HepG2 (cell line): ENCODE data around the gene TANGO6. TPM values are rescaled to one million over a fixed set of nuclear protein-coding genes. Genes with fewer than 3 reads are reported as not detected.

ENCODE experiments used
- ATAC-seq: fragments of 200-7000 bp; cut with Tn5 transposase; 3 replicates; pipeline ENCODE4 v1.9.1; 2020; ENCODE audit warnings: mild to moderate bottlenecking, moderate library complexity
- BruUV-seq: library from RNA; stranded (reverse); fragments of 400-500 nt; replicated peaks from 2 replicates; lab custom pipeline; 2021; lab: Mats Ljungman, UMichigan
- CTCF ChIA-PET: fragments of 300-600 bp; formaldehyde crosslinking; extraction: SDS; loops from one replicate; lab custom pipeline; 2021; ENCODE audit warnings: low total read pairs, inconsistent platforms, low intra/inter-chr PET ratio; lab: Yijun Ruan, JAX
- POLR2A ChIA-PET: fragments of 350-600 bp; sonication (Branson Sonifier 250); formaldehyde crosslinking; loops from one replicate; lab custom pipeline; 2020; ENCODE audit warnings: antibody characterized with exemption, inconsistent platforms; lab: Yijun Ruan, JAX
- DNase-seq: peaks from one replicate; pipeline ENCODE4 v3.0.0-alpha.2; 2015; ENCODE audit warnings: low spot score
- FAIRE-seq: peaks from 3 replicates; lab custom pipeline; 2011; peaks lifted over from hg19 to GRCh38; lab: Jason Lieb, UNC
- H2AFZ ChIP-seq: one replicate; pipeline ENCODE4 v1.6.1; 2011; ENCODE audit warnings: low read length, inconsistent platforms
- H3K27ac ChIP-seq: fragments of 300-600 bp; 3 replicates; pipeline ENCODE4 v1.8.0; 2011; ENCODE audit warnings: mixed run types, mild to moderate bottlenecking, mixed read lengths, low read length, inconsistent platforms; ENCODE audit not compliant: insufficient read depth; ENCODE audit errors: extremely low read length
- H3K27me3 ChIP-seq, 2 experiments: fragments of 200-600 bp in 1 of 2; 2 replicates in 1 of 2; 3 replicates in 1 of 2; pipeline versions ENCODE4 v1.6.0 to v1.8.0; 2011; ENCODE audit warnings: low read length in 2 of 2, mild to moderate bottlenecking in 2 of 2, moderate library complexity in 2 of 2, inconsistent platforms in 1 of 2; ENCODE audit not compliant: insufficient read depth in 2 of 2, control insufficient read depth in 1 of 2
- H3K36me3 ChIP-seq, 2 experiments: fragments of 200-600 bp in 1 of 2; replicated peaks in 1 of 2; 2 replicates in 1 of 2; 3 replicates in 1 of 2; pipeline versions ENCODE4 v1.5.1 to v1.8.0; 2011; ENCODE audit warnings: low read length in 2 of 2, inconsistent platforms in 1 of 2; ENCODE audit not compliant: insufficient read depth in 2 of 2, control insufficient read depth in 1 of 2
- H3K4me1 ChIP-seq: 2 replicates; pipeline ENCODE4 v1.5.1; 2012; ENCODE audit warnings: low read length, inconsistent platforms; ENCODE audit not compliant: insufficient read depth
- H3K4me2 ChIP-seq: 2 replicates; pipeline ENCODE4 v1.6.0; 2011; ENCODE audit warnings: low read depth, low read length, inconsistent platforms
- H3K4me3 ChIP-seq, 3 experiments: fragments of 200-600 bp in 1 of 3; sonication (generic), shearing (Covaris generic) in 1 of 3; replicated peaks in 1 of 3; 2 replicates each; pipeline ENCODE4 v1.5.1; 2011 to 2016; ENCODE audit warnings: low read length in 3 of 3, inconsistent platforms in 2 of 3, low read depth in 2 of 3, mild to moderate bottlenecking in 2 of 3, control low read depth in 1 of 3, mixed read lengths in 1 of 3; ENCODE audit not compliant: insufficient read depth in 1 of 3
- H3K79me2 ChIP-seq: one replicate; pipeline ENCODE4 v1.6.1; 2011; ENCODE audit warnings: low read length, inconsistent platforms; ENCODE audit not compliant: insufficient read depth
- H3K9ac ChIP-seq: 2 replicates; pipeline ENCODE4 v1.6.0; 2011; ENCODE audit warnings: mild to moderate bottlenecking, low read depth, low read length, inconsistent platforms; ENCODE audit not compliant: insufficient read depth
- H3K9me3 ChIP-seq: 2 replicates; pipeline ENCODE4 v1.5.1; 2012; ENCODE audit warnings: mild to moderate bottlenecking, low read length
- H4K20me1 ChIP-seq: 2 replicates; pipeline ENCODE4 v1.6.0; 2011; ENCODE audit warnings: inconsistent platforms, mild to moderate bottlenecking, low read length, moderate library complexity; ENCODE audit not compliant: insufficient read depth
- BRCA1 ChIP-seq: sonication (generic); formaldehyde crosslinking; IDR thresholded peaks from 2 replicates; pipeline ENCODE4 v1.4.0; 2020; ENCODE audit warnings: missing genetic modification reagents
- FLYWCH1 ChIP-seq: sonication (generic); formaldehyde crosslinking; IDR thresholded peaks from 2 replicates; pipeline ENCODE4 v1.8.1; 2023; ENCODE audit warnings: mild to moderate bottlenecking, missing genetic modification reagents
- HDAC1 ChIP-seq: sonication (generic); formaldehyde crosslinking; IDR thresholded peaks from 2 replicates; pipeline ENCODE4 v1.5.1; 2020; ENCODE audit warnings: mild to moderate bottlenecking, missing genetic modification reagents
- HNRNPL ChIP-seq: fragments of 200-400 bp; formaldehyde crosslinking; IDR thresholded peaks from 2 replicates; pipeline ENCODE4 v1.6.1; 2017; ENCODE audit warnings: mild to moderate bottlenecking, low read depth, low read length
- HOXA7 ChIP-seq: sonication (generic); formaldehyde crosslinking; IDR thresholded peaks from 2 replicates; pipeline ENCODE4 v1.8.1; 2022; ENCODE audit warnings: mild to moderate bottlenecking, missing genetic modification reagents, moderate library complexity
- HOXD1 ChIP-seq: sonication (generic); formaldehyde crosslinking; IDR thresholded peaks from 2 replicates; pipeline ENCODE4 v1.5.0; 2020; ENCODE audit warnings: missing genetic modification reagents
- MAFF ChIP-seq: IDR thresholded peaks from 2 replicates; pipeline ENCODE4 v1.6.1; 2011; ENCODE audit warnings: low read depth, low read length, improper control_type of control experiment
- MAFK ChIP-seq, 2 experiments: IDR thresholded peaks in 1 of 2; conservative IDR thresholded peaks in 1 of 2; 2 replicates each; pipeline ENCODE4 v1.6.1; 2011; ENCODE audit warnings: improper control_type of control experiment in 2 of 2, low read length in 2 of 2
- MATR3 ChIP-seq: sonication (generic); formaldehyde crosslinking; IDR thresholded peaks from 2 replicates; pipeline ENCODE4 v1.4.0; 2020; ENCODE audit warnings: missing genetic modification reagents
- NFATC3 ChIP-seq: sonication (generic); formaldehyde crosslinking; IDR thresholded peaks from 2 replicates; pipeline ENCODE4 v1.5.1; 2020; ENCODE audit warnings: mild to moderate bottlenecking, missing genetic modification reagents
- ZNF260 ChIP-seq: sonication (generic); formaldehyde crosslinking; IDR thresholded peaks from 2 replicates; pipeline ENCODE4 v1.4.0; 2020; ENCODE audit warnings: missing genetic modification reagents, low read depth, mild to moderate bottlenecking, borderline replicate concordance
- ZNF367 ChIP-seq: sonication (generic); formaldehyde crosslinking; IDR thresholded peaks from 2 replicates; pipeline ENCODE4 v1.4.0; 2020; ENCODE audit warnings: missing genetic modification reagents, borderline replicate concordance
- ZNF432 ChIP-seq: sonication (generic); formaldehyde crosslinking; IDR thresholded peaks from 2 replicates; pipeline ENCODE4 v1.5.0; 2020; ENCODE audit warnings: missing genetic modification reagents, mild to moderate bottlenecking, borderline replicate concordance
- ZNF629 ChIP-seq: sonication (generic); formaldehyde crosslinking; conservative IDR thresholded peaks from 2 replicates; pipeline ENCODE4 v1.5.0; 2020; ENCODE audit warnings: missing genetic modification reagents
- ZNF850 ChIP-seq: sonication (generic); formaldehyde crosslinking; conservative IDR thresholded peaks from 2 replicates; pipeline ENCODE4 v1.9.0; 2021; ENCODE audit warnings: mild to moderate bottlenecking, missing genetic modification reagents
- WGBS: methylation state at CpG from one replicate; pipeline ENCODE4 v1.1.6; 2017; ENCODE audit warnings: low lambda C conversion rate; 5-methylcytosine and 5-hydroxymethylcytosine counted together
- in situ Hi-C: cut with HindIII; loops from 2 replicates; pipeline ENCODE4 v1.10.0; 2017; ENCODE audit warnings: low pct_unique_long_range_greater_than_20kb; ENCODE audit not compliant: extremely low pct_ligation_motif_present
- intact Hi-C: fragments of 100-400 bp; cut with micrococcal nuclease; formaldehyde crosslinking; loops from one replicate; pipeline ENCODE4 v1.10.0; 2022; ENCODE audit not compliant: unreplicated experiment
- polyA plus RNA-seq, 8 experiments: library from polyadenylated mRNA; depleted of rRNA in 3 of 8; stranded (reverse) in 7 of 8; unstranded in 1 of 8; fragments of >200 nt; fragmentation: Illumina TruSeq in 4 of 8; extraction: Trizol in 4 of 8; gene quantifications; 2 replicates each; pipeline versions ENCODE4 v1.2.1 to v1.2.3, GENCODE V29; 2011 to 2016; ENCODE audit warnings: low read depth in 4 of 8, missing spikeins in 1 of 8, mixed read lengths in 1 of 8; ENCODE audit not compliant: insufficient read depth in 1 of 8
- total RNA-seq, 5 experiments: library from RNA; depleted of rRNA; stranded (reverse); fragments of >200 nt; fragmentation: Illumina TruSeq; extraction: Trizol; gene quantifications; 2 replicates each; pipeline ENCODE4 v1.2.3, GENCODE V29; 2016; ENCODE audit warnings: low read depth in 1 of 5

TANGO6 gene
- total and polyA plus RNA-seq, 2 of the 13 experiments (the other 11 are each of a cell fraction or from before 2014, with no cell fraction given), result 7.2 to 13.3 TPM

GRCh38 chr16:68943961-68944360 is 100.6 kb downstream of the TANGO6 start (continued):
- no peak for TF ChIP-seq ZNF260 (CRISPR knock-in tag)
- no peak for TF ChIP-seq ZNF850
- TF ChIP-seq ZNF367 (CRISPR knock-in tag), result no peak
- TF ChIP-seq MATR3 (CRISPR knock-in tag), result no peak
- TF ChIP-seq NFATC3 (CRISPR knock-in tag), result no peak
- no peak for TF ChIP-seq HOXA7 (CRISPR knock-in tag)
- TF ChIP-seq BRCA1 (CRISPR knock-in tag), result no peak
- TF ChIP-seq HNRNPL, result no peak
- TF ChIP-seq ZNF432 (CRISPR knock-in tag), result no peak
- TF ChIP-seq FLYWCH1, result no peak

- in situ Hi-C loops (no loop called here), intact Hi-C loops (no loop called here)
- Histone ChIP-seq H3K4me2 (no peak overlapping the region), H3K9me3 (peaks cover 13% of the 10 kb centered on the region), H3K4me1 (no peaks in the 10 kb centered on the region), H3K27me3 (no peaks in the 10 kb centered on the region), H3K4me3 (no peak overlapping the region), H3K36me3 (no peaks in the 10 kb centered on the region; a peak in 1 of 5 replicates), H3K79me2 (no peaks in the 10 kb centered on the region), H3K27ac (no peak overlapping the region), H2AFZ (no peak overlapping the region), H3K9ac (no peak overlapping the region), H4K20me1 (no peaks in the 10 kb centered on the region)
- FAIRE-seq (no peak), ATAC-seq (no peak), DNase-seq (no peak)
- WGBS, result 88% methylated on average over 1 of the region's 1 CpG
- ChIA-PET CTCF (no interaction called here), POLR2A (no interaction called here)
- 0 out of 2 replicates have a peak, but pooled peaks have one; percentile 3 for TF ChIP-seq MAFF
- TF ChIP-seq MAFK (conservative IDR thresholded peaks at IDR 0.05 in 1 of 2, IDR thresholded peaks at IDR 0.05 in 1 of 2; ENCODE audit: low read length in 2 of 2), result 0 out of 4 replicates have a peak, but pooled peaks of 1 of the 2 experiments have one; percentile 7
- TF ChIP-seq HDAC1 (CRISPR knock-in tag), result no peak
- TF ChIP-seq ZNF629 (CRISPR knock-in tag), result peak; percentile 86
- no peak for TF ChIP-seq HOXD1 (CRISPR knock-in tag)
- no TSS peak for BruUV-seq
Observed at GRCh38 chr16:68948230-68948910, 105.0 kb downstream of the TANGO6 start.
